Right ventricle myocardium inferior (tissue), 1 donor: ENCODE data around the gene SLC13A5. TPM values are rescaled to one million over a fixed set of nuclear protein-coding genes. Genes with fewer than 3 reads are reported as not detected.
"Not testable (repeated sequence)": the region's sequence is repeated elsewhere in the genome, so short reads cannot be mapped to it uniquely, and the experiment has no call there.

Experiments
- ATAC-seq: fragments of 200-7000 bp; cut with Tn5 transposase; one replicate; pipeline ENCODE4 v1.9.1; 2020; ENCODE audit warnings: mild to moderate bottlenecking, moderate library complexity
- DNase-seq: peaks from one replicate; pipeline ENCODE4 v3.0.0; 2021; ENCODE audit errors: missing footprints
- intact Hi-C: fragments of 100-400 bp; cut with DNase I; formaldehyde crosslinking; loops from one replicate; pipeline ENCODE4 v1.11.0; 2022
- total RNA-seq: library from RNA; stranded (reverse); fragmentation: NEBNext Ultra II Directional; extraction: Animal tissue kit (Norgen Biotek cat#: 25700); gene quantifications from one replicate; pipeline ENCODE4 v1.2.1, GENCODE V29; 2021
- donor health status: DM: no; HTN: yes; CAD: no; lungs with severe emphysema.

The SLC13A5 gene
- total RNA-seq, 1 donor from 2014 or later: not detected

GRCh38 chr17:6670571-6670970, 42.6 kb downstream of the SLC13A5 start:
- ATAC-seq: no peak
- intact Hi-C loops: no loop called here
- DNase-seq: no peak

GRCh38 chr17:6669479-6670212, 43.5 kb downstream of the SLC13A5 start:
- no peak for ATAC-seq
- no peak for DNase-seq
- intact Hi-C loops: loop anchor here (2.0 to 5.0 kb wide), 2 partner anchors 131 to 333 kb away; no protein-coding TSS in a partner anchor

GRCh38 chr17:6668727-6669425, 44.3 kb downstream of the SLC13A5 start:
- DNase-seq: no peak
- ATAC-seq: no peak
- intact Hi-C loops: loop anchor here (2.0 to 5.0 kb wide), 2 partner anchors 132 to 333 kb away; no protein-coding TSS in a partner anchor

GRCh38 chr17:6668219-6668618, 45.0 kb downstream of the SLC13A5 start:
- intact Hi-C loops: loop anchor here (2.0 to 5.0 kb wide), 2 partner anchors 133 to 334 kb away; no protein-coding TSS in a partner anchor
- DNase-seq (no peak), ATAC-seq (no peak)

- intact Hi-C loops: loop anchor here (5.0 kb wide), 1 partner anchor 335 kb away; no protein-coding TSS in a partner anchor
- DNase-seq: no peak
- ATAC-seq: no peak
Measured at GRCh38 chr17:6667516-6667915, 45.7 kb downstream of the SLC13A5 start.

- intact Hi-C loops: loop anchor here (1.0 to 5.0 kb wide), 2 partner anchors 177 to 336 kb away; no protein-coding TSS in a partner anchor
- DNase-seq (no peak), ATAC-seq (no peak)
Measured at GRCh38 chr17:6666557-6666956, 46.6 kb downstream of the SLC13A5 start.

- intact Hi-C loops: loop anchor here (1.0 to 5.0 kb wide), 2 partner anchors 177 to 336 kb away; no protein-coding TSS in a partner anchor
Measured at GRCh38 chr17:6666077-6666521, 47.1 kb downstream of the SLC13A5 start.

GRCh38 chr17:6663200-6663599, 50.0 kb downstream of the SLC13A5 start:
- DNase-seq, ATAC-seq, intact Hi-C loops: not testable (repeated sequence)

More at GRCh38 chr17:6666077-6666521, 47.1 kb downstream of the SLC13A5 start:
- peak; percentile 93 for ATAC-seq
- no peak for DNase-seq

GRCh38 chr17:6661464-6661848, 51.7 kb downstream of the SLC13A5 start:
- DNase-seq (no peak), ATAC-seq (no peak)
- intact Hi-C loops: no loop called here

- intact Hi-C loops: no loop called here
- ATAC-seq: peak; percentile 26
- DNase-seq: no peak
Measured at GRCh38 chr17:6660805-6661463, 52.2 kb downstream of the SLC13A5 start.

GRCh38 chr17:6660101-6660500, 53.1 kb downstream of the SLC13A5 start:
- no peak for ATAC-seq
- no peak for DNase-seq
- intact Hi-C loops: no loop called here

GRCh38 chr17:6658411-6658810, 54.8 kb downstream of the SLC13A5 start:
- DNase-seq, ATAC-seq, intact Hi-C loops: not testable (repeated sequence)

GRCh38 chr17:6657633-6658287, 55.4 kb downstream of the SLC13A5 start:
- ATAC-seq (no peak), DNase-seq (no peak)
- intact Hi-C loops: no loop called here

- ATAC-seq, intact Hi-C loops: not testable (repeated sequence)
- DNase-seq: peak; percentile 73
Measured at GRCh38 chr17:6656797-6657632, 56.2 kb downstream of the SLC13A5 start.

- ATAC-seq, intact Hi-C loops, DNase-seq: not testable (repeated sequence)
Measured at GRCh38 chr17:6655732-6656361, 57.3 kb downstream of the SLC13A5 start.

GRCh38 chr17:6654841-6655731, 58.1 kb downstream of the SLC13A5 start:
- no peak for ATAC-seq
- intact Hi-C loops: loop anchor here (5.0 kb wide), 1 partner anchor 352 kb away; no protein-coding TSS in a partner anchor
- DNase-seq: no peak
